ENCODE results near the gene PFDN4.
A peak's percentile ranks its signal among the peaks of the same experiment; 100 is the strongest.

Gene PFDN4

DNA sequence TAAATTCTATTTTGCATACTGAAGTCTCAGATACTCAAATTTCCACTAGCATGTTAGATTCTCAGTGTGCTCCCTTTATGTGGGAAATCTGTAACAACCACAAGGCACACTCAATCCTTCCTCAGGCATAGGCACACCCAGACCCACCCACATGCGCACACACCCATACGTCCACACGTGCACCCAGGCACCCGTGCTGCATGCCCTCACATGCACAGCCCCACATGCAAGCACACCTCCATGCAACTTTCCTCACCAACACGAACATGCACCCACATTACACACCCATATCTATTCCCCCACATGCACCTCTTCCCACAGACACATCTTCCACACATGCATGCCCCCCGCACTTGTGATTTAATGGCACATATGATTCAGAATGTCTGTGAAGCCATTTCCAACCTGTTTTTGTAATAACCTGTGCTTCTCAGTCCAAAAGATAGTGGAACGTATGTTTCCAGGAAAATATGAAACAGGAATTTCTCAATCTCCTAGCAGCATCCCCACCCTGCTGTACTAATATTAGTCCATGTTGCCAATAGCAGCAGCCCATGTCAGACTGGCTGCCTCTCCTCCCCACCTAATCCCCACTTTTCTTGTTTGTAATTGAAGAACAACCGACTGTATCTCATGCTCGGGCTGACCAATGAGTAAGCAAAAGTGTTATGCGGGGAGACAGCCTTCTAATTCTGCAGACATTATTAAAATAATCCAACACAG is 22.8 kb upstream of the PFDN4 start:
- TF ChIP-seq, protein P1, sequence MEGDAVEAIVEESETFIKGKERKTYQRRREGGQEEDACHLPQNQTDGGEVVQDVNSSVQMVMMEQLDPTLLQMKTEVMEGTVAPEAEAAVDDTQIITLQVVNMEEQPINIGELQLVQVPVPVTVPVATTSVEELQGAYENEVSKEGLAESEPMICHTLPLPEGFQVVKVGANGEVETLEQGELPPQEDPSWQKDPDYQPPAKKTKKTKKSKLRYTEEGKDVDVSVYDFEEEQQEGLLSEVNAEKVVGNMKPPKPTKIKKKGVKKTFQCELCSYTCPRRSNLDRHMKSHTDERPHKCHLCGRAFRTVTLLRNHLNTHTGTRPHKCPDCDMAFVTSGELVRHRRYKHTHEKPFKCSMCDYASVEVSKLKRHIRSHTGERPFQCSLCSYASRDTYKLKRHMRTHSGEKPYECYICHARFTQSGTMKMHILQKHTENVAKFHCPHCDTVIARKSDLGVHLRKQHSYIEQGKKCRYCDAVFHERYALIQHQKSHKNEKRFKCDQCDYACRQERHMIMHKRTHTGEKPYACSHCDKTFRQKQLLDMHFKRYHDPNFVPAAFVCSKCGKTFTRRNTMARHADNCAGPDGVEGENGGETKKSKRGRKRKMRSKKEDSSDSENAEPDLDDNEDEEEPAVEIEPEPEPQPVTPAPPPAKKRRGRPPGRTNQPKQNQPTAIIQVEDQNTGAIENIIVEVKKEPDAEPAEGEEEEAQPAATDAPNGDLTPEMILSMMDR (IDR thresholded peaks at IDR 0.05; ENCODE audit: borderline replicate concordance, insufficient read depth, low read depth, low read length) = no peak
- H3K4me3 ChIP-seq (ENCODE audit: low read depth, low read length) = no peak overlapping the region

DNA sequence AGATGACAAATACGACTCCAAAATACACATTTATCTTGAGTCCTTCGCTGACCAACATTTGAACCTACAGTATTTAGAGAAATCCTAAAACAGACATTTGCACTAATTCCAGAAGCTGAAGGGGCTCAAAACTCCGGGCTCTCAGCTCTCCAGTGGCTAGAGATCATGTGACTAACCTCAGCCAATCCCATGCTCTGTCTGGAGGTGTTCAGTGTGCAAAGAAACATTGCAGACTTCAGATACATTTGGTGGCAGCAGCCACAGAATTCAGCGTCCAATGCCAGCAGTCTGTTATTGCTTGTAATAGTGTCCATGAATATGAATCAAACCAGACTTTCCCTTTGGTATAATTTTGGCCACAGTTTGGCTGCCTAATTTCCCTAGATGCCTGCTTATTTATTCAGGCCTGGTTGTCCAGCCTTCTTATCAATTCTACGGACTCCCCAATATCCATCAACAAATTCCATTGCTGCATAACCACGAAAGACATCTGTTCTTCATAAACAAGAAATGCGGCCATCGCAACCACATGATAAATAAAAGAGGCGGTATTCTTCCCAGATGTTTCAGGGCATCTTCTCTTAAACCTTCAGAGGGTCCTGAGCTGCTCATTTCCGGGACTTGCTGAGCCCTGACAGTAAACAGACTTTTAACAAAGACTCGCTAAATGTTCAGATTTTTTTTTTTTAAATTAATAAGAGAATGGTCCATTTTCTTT is 19.6 kb upstream of the PFDN4 start:
- TF ChIP-seq, protein P1 (IDR thresholded peaks at IDR 0.05; ENCODE audit: borderline replicate concordance, insufficient read depth, low read depth, low read length) = no peak

DNA sequence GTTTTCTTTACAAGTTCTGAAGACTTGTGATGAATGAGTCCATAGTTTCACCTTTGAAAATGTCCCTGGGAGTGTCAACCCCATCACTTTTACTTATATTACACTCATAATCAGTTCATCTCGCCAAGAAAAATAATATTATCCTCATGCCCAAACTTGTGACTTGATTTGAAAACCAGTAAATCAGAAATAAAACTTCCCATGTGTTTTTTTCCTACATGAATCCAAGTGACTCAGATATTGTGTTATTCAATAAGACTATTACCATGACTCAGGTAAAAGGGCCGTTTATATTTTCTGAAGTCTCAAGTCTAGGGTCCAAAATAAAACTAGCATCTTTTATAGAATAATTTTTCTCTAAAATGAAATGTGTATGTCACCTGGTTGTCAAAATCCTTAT is 18.3 kb upstream of the PFDN4 start:
- H3K4me3 ChIP-seq (ENCODE audit: low read depth, low read length) = no peak overlapping the region
- TF ChIP-seq, protein P1 (IDR thresholded peaks at IDR 0.05; ENCODE audit: borderline replicate concordance, insufficient read depth, low read depth, low read length) = no peak

More for the DNA sequence above, 19.6 kb upstream of the PFDN4 start:
- no peak overlapping the region for H3K4me3 ChIP-seq (ENCODE audit: low read depth, low read length)

DNA sequence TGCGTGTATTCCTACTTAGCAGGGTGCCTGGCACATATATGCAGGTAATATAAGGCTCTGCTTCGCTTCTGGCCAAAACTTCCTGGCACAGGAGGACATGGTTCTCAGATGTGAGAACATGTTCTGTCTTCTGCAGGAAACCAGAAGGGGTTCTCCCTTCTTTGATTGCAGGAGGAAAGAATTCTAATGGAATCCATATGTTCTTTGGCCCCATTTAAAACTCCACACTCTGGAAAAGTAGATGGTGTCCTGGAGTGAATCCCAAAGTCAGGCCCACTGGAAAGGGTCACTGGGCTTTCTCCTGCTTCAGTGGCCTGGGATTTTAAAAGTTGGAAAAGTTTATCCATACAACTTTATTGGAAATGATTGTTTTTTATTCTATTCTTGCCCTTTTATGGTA is 17.7 kb upstream of the PFDN4 start:
- TF ChIP-seq, protein P1 (IDR thresholded peaks at IDR 0.05; ENCODE audit: borderline replicate concordance, insufficient read depth, low read depth, low read length) = no peak
- no peak overlapping the region for H3K4me3 ChIP-seq (ENCODE audit: low read depth, low read length)

DNA sequence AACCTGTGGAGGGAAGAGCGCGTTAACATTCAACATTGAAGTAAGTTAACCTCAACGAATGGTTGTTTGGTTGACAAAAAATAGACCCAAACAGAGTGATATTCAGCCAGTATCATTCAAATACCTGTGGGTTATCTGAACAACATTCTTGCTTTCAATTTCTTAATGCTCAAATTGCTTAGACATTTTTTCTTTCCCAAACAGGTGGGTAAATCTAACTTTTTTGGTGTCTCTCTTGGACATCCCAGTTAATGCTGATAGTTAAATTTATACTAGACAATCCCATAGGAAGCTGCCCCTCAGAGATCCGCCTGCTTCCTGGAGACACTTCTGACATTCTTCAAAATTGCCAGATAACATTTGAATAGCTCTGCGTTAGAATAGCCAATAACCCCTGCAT is 14.1 kb upstream of the PFDN4 start:
- TF ChIP-seq, protein P1 (IDR thresholded peaks at IDR 0.05; ENCODE audit: borderline replicate concordance, insufficient read depth, low read depth, low read length) = no peak
- H3K4me3 ChIP-seq (ENCODE audit: low read depth, low read length) = no peak overlapping the region

DNA sequence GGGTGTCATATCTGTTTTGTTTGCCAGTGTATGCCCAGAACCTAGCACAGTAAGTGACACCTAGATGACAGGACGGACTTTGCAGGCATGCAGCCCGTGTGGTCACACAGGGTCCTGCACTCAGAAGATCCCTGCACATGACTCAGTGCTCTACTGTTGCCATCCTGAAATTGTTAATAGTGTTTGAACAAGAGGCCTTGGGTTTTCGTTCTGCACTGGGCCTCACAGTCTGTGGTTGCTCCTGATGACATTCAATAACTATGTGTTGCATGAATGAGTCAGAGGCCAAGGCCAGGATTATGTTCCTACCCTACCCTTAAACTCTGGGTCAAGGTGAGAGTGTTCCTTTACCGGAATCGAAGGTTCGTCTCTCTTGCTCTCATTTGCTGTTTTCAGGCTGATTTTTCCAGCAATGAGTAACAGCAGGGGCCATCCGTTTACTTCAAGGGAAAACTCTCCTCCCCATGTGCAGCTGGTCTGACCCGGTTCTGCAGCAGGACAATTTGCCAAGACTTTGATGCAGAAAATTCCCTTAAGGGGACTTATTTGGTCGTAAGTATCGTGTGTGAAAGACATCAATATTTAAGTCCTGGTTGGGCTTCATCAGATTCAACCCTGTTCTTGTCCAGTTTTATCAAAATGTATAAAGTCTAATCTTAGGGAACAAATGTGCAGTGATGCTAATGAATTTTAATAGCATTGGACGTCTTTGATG is 13.0 kb upstream of the PFDN4 start:
- H3K4me3 ChIP-seq (ENCODE audit: low read depth, low read length) = no peak overlapping the region
- TF ChIP-seq, protein P1 (IDR thresholded peaks at IDR 0.05; ENCODE audit: borderline replicate concordance, insufficient read depth, low read depth, low read length) = peak; percentile 40; the same call in 1 of the 2 replicates

All from GM12875 (cell line).